ENCODE data around the gene ZMPSTE24.

- TF ChIP-seq TAF1 (IDR thresholded peaks at IDR 0.05; ENCODE audit: low read depth, low read length) (no peak), POLR2A (IDR thresholded peaks at IDR 0.05; ENCODE audit: low read depth, low read length) (no peak), POLR2AphosphoS5 (IDR thresholded peaks at IDR 0.05; ENCODE audit: low read depth, low read length) (no peak)
These were observed 58.0 kb downstream of the ZMPSTE24 start for GRCh38 chr1:40315795-40316594.
